Measurements from ENCODE around the gene RAB11FIP4.

DNA sequence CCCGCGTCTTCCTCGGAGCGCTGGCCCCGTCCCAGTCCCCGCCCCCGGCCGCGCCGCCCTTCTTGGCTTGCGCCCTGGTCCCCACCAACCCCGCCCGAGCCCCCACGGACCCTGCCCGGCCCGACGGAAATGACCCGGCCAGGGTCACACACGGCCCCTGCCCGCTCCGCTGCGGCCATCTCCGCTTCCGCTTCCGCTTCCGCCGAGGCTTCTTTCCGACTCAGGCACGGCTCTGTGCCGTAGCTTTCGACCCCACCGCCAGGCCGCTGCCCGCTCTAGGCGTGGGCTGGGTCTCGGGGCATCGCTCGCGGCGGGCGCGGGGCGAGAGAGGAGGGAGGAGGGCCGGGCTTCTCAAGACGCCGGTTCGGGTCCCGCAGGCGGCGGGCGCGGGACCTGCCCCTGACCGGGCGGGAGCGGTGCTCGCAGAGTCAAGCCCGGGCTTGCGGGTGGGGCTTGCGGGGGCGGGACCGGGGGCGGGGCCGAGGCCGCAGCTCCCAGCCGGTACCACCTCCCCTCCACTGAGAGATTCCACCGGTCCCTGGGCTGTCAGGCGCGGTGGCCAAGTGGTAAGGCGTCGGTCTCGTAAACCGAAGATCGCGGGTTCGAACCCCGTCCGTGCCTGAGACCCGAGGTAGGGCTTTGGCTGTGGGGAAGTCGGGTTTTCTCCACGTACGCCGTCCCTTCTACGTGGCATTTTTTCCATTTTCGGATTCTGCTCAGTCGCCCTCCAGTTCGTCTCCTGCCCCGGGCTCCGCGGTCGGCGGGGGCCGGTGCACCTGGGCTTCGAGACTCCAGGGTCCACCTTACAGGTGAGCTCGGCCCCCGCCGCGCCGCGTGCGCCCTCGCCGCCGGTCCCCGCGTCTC, 158.3 kb downstream of the RAB11FIP4 start:
- TF ChIP-seq GATAD2B (conservative IDR thresholded peaks at IDR 0.05; ENCODE audit: low read depth) = 0 out of 2 replicates have a peak, but pooled peaks have one; percentile 59
- TF ChIP-seq, protein P1, sequence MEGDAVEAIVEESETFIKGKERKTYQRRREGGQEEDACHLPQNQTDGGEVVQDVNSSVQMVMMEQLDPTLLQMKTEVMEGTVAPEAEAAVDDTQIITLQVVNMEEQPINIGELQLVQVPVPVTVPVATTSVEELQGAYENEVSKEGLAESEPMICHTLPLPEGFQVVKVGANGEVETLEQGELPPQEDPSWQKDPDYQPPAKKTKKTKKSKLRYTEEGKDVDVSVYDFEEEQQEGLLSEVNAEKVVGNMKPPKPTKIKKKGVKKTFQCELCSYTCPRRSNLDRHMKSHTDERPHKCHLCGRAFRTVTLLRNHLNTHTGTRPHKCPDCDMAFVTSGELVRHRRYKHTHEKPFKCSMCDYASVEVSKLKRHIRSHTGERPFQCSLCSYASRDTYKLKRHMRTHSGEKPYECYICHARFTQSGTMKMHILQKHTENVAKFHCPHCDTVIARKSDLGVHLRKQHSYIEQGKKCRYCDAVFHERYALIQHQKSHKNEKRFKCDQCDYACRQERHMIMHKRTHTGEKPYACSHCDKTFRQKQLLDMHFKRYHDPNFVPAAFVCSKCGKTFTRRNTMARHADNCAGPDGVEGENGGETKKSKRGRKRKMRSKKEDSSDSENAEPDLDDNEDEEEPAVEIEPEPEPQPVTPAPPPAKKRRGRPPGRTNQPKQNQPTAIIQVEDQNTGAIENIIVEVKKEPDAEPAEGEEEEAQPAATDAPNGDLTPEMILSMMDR (IDR thresholded peaks at IDR 0.05 in 2 of 3, conservative IDR thresholded peaks at IDR 0.05 in 1 of 3; ENCODE audit: control insufficient read depth in 2 of 3, extremely low read depth in 1 of 3, insufficient read depth in 1 of 3, low read depth in 3 of 3, low read length in 3 of 3) = no peak
- TF ChIP-seq RAD21 (IDR thresholded peaks at IDR 0.05; ENCODE audit: insufficient read depth, low read depth, low read length) = no peak
- TF ChIP-seq, protein P2, sequence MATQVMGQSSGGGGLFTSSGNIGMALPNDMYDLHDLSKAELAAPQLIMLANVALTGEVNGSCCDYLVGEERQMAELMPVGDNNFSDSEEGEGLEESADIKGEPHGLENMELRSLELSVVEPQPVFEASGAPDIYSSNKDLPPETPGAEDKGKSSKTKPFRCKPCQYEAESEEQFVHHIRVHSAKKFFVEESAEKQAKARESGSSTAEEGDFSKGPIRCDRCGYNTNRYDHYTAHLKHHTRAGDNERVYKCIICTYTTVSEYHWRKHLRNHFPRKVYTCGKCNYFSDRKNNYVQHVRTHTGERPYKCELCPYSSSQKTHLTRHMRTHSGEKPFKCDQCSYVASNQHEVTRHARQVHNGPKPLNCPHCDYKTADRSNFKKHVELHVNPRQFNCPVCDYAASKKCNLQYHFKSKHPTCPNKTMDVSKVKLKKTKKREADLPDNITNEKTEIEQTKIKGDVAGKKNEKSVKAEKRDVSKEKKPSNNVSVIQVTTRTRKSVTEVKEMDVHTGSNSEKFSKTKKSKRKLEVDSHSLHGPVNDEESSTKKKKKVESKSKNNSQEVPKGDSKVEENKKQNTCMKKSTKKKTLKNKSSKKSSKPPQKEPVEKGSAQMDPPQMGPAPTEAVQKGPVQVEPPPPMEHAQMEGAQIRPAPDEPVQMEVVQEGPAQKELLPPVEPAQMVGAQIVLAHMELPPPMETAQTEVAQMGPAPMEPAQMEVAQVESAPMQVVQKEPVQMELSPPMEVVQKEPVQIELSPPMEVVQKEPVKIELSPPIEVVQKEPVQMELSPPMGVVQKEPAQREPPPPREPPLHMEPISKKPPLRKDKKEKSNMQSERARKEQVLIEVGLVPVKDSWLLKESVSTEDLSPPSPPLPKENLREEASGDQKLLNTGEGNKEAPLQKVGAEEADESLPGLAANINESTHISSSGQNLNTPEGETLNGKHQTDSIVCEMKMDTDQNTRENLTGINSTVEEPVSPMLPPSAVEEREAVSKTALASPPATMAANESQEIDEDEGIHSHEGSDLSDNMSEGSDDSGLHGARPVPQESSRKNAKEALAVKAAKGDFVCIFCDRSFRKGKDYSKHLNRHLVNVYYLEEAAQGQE (IDR thresholded peaks at IDR 0.05; ENCODE audit: low read depth, low read length) = no peak
- TF ChIP-seq, protein P3, sequence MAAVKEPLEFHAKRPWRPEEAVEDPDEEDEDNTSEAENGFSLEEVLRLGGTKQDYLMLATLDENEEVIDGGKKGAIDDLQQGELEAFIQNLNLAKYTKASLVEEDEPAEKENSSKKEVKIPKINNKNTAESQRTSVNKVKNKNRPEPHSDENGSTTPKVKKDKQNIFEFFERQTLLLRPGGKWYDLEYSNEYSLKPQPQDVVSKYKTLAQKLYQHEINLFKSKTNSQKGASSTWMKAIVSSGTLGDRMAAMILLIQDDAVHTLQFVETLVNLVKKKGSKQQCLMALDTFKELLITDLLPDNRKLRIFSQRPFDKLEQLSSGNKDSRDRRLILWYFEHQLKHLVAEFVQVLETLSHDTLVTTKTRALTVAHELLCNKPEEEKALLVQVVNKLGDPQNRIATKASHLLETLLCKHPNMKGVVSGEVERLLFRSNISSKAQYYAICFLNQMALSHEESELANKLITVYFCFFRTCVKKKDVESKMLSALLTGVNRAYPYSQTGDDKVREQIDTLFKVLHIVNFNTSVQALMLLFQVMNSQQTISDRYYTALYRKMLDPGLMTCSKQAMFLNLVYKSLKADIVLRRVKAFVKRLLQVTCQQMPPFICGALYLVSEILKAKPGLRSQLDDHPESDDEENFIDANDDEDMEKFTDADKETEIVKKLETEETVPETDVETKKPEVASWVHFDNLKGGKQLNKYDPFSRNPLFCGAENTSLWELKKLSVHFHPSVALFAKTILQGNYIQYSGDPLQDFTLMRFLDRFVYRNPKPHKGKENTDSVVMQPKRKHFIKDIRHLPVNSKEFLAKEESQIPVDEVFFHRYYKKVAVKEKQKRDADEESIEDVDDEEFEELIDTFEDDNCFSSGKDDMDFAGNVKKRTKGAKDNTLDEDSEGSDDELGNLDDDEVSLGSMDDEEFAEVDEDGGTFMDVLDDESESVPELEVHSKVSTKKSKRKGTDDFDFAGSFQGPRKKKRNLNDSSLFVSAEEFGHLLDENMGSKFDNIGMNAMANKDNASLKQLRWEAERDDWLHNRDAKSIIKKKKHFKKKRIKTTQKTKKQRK (IDR thresholded peaks at IDR 0.05; ENCODE audit: low read depth, low read length) = no peak
- TF ChIP-seq POLR2AphosphoS5 (IDR thresholded peaks at IDR 0.05; ENCODE audit: low read length) = no peak; the same call in 1 of the 2 replicates
- TF ChIP-seq POLR2A (IDR thresholded peaks at IDR 0.05; ENCODE audit: low read depth, low read length) = peak; percentile 83
- TF ChIP-seq, protein P4, sequence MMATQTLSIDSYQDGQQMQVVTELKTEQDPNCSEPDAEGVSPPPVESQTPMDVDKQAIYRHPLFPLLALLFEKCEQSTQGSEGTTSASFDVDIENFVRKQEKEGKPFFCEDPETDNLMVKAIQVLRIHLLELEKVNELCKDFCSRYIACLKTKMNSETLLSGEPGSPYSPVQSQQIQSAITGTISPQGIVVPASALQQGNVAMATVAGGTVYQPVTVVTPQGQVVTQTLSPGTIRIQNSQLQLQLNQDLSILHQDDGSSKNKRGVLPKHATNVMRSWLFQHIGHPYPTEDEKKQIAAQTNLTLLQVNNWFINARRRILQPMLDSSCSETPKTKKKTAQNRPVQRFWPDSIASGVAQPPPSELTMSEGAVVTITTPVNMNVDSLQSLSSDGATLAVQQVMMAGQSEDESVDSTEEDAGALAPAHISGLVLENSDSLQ (IDR thresholded peaks at IDR 0.05) = no peak
- peak; percentile 6 for TF ChIP-seq MEF2B (IDR thresholded peaks at IDR 0.05; ENCODE audit: partially characterized antibody, poor library complexity, severe bottlenecking)
- TF ChIP-seq NR2C2 (IDR thresholded peaks at IDR 0.05; ENCODE audit: borderline replicate concordance, control insufficient read depth, insufficient read length, low read depth) = no peak
